Erythroblast (primary cell): ENCODE results near the gene CDH8.

Source experiments
- GATA1 ChIP-seq: IDR thresholded peaks from 2 replicates; pipeline ENCODE4 v1.6.1; 2011; ENCODE audit warnings: low read depth, mild to moderate bottlenecking, control low read depth, low read length, moderate library complexity
- POLR2A ChIP-seq: IDR thresholded peaks from 2 replicates; pipeline ENCODE4 v1.6.1; 2011; ENCODE audit warnings: mild to moderate bottlenecking, low read length

DNA sequence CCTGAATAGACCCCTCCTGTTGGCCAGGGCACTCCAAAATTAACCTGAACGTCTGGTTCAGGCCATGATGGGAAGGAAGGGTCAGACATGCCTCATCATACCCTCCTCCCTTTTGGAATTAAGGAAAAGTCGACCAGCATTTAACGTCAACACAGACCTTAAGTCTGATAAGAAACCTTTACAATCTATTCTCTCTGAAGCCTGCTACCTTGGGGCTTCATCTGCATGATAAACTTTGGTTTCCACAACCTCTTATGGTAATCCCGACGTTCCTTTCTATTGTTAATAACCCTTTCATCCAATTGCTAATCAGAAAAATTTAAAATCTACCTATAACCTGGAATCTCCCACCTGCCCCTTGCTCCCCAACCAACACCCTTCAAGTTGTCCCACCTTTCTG lies 358.5 kb downstream of the CDH8 start:
- no peak for TF ChIP-seq POLR2A
- no peak for TF ChIP-seq GATA1
